A673 (cell line): ENCODE results near the gene RBMXL2.

Experiments
- EZH2 ChIP-seq: fragments of 200-600 bp; sonication (generic); IDR thresholded peaks from 2 replicates; pipeline ENCODE4 v1.6.1; 2017; ENCODE audit warnings: borderline replicate concordance, low read depth, mild to moderate bottlenecking, mixed read lengths, antibody characterized with exemption, low read length; ENCODE audit not compliant: poor library complexity, severe bottlenecking
- TF ChIP-seq, protein P1 (sequence below): fragments of 300-800, 200-600 bp; sonication (generic); conservative IDR thresholded peaks from 2 replicates; pipeline ENCODE4 v1.5.1; 2017; ENCODE audit warnings: low read depth, mild to moderate bottlenecking, antibody characterized with exemption, low read length, moderate library complexity, mixed read lengths

DNA sequence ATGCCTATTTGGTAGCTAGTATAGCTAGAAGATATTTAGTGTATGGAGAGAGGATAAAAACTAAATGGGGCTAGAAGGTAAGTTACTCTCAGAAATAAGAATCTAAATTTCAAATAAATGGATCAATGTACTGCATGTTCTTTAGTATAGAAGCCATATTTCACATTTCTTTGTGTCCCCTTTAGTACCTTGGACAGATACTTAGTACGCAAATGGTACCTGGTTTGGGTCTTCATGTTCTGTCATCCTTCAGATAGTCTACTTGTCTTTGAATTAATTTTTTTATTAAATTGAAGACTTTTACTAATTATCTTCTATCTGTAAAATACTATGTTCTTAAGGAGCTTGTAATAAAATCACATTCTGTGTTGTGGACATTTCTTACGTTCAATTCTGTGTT, 26.3 kb upstream of the RBMXL2 start:
- no peak for TF ChIP-seq EZH2
- TF ChIP-seq, protein P1, sequence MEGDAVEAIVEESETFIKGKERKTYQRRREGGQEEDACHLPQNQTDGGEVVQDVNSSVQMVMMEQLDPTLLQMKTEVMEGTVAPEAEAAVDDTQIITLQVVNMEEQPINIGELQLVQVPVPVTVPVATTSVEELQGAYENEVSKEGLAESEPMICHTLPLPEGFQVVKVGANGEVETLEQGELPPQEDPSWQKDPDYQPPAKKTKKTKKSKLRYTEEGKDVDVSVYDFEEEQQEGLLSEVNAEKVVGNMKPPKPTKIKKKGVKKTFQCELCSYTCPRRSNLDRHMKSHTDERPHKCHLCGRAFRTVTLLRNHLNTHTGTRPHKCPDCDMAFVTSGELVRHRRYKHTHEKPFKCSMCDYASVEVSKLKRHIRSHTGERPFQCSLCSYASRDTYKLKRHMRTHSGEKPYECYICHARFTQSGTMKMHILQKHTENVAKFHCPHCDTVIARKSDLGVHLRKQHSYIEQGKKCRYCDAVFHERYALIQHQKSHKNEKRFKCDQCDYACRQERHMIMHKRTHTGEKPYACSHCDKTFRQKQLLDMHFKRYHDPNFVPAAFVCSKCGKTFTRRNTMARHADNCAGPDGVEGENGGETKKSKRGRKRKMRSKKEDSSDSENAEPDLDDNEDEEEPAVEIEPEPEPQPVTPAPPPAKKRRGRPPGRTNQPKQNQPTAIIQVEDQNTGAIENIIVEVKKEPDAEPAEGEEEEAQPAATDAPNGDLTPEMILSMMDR, result no peak
